Measurements from ENCODE around the gene STAT3.
"Not testable (repeated sequence)": the region's sequence is repeated elsewhere in the genome, so short reads cannot be mapped to it uniquely, and the experiment has no call there.

Gene STAT3

DNA sequence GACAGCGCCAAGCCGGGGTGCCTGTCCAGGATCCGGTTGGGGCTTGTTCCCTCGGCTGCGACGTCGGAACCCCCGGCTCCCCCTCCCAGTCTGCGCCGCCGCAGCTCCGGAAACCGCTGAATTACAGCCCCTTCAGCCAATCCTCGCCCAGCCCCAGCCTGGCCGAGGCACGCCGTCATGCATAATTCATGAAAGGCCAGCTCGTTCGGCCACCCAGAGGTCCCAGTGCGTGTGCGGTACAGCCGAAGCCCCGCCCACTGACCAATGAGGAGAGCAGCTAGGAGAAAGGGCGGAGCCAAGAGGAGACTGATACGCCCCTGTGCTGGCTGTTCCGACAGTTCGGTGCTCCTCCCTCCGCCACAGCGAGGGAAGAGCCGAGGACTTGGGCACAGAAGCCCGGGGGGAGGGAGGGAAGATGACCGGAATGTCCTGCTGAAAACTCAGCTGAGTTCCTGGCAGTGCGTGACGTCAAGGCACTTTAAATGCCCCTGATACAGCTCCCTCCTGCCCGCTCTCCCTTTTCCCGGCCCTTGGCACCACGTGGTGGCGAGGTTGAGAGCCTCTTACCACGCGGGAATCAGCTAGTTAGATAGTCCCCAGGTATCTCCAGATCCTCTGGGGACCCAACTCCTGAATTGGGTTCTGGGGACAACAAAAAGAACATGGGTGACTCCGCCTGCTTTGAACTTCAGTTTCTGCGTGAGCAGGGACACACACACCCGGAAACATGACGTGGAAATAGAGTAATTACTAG is at the start of gene STAT3:
Gene STAT3 (minus strand): TSS at position 62 of the 754 bp plus-strand sequence. CDS start 39,926 bp downstream, outside the sequence.
- DNase-seq: peak; percentile 98

DNA sequence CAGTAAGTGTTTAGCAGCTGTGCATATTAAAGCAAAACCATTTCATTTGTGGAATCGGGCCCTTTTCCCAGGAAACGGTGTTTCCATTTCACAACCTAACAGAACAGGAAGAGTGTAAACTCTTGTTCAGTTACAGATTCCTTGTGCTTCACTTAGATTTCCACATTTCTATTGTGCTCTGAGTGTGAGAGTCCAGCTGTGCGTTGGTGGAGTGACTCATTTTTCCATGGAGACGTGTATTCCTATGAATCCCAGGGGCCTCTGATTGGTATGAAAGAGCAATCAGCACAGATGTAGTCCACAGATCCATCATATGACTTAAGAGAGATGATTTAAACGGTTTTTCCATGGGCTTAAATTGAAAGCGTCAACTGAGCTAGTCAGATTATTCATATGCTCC is 48.1 kb upstream of the STAT3 start:
- DNase-seq: no peak

GRCh38 chr17:42431758-42432161 is 43.5 kb upstream of the STAT3 start:
- DNase-seq: no peak

GRCh38 chr17:42429726-42430447 is 41.6 kb upstream of the STAT3 start:
- DNase-seq: no peak

GRCh38 chr17:42428141-42428944 is 40.1 kb upstream of the STAT3 start:
- DNase-seq: no peak

- no peak for DNase-seq
Observed at GRCh38 chr17:42424991-42425610, 36.9 kb upstream of the STAT3 start.

DNA sequence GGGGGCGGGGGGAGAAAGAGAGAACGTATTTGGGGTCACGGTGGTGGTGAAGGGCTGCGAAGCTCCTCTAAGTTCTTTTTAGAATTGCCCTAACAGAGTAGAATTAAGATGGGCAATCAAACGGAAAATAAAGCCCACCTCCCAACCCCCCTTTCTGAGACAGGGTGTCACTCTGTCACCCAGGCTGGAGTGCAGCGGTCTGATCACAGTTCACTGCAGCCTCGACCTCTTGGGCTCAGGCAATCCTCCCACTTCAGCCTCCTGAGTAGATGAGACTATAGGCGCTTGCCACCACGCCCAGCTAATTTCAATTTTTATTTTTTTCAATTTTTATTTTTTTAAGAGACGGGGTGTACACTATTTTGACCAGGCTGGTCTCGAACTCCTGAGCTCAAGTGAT is 35.5 kb upstream of the STAT3 start:
- no peak for DNase-seq

DNA sequence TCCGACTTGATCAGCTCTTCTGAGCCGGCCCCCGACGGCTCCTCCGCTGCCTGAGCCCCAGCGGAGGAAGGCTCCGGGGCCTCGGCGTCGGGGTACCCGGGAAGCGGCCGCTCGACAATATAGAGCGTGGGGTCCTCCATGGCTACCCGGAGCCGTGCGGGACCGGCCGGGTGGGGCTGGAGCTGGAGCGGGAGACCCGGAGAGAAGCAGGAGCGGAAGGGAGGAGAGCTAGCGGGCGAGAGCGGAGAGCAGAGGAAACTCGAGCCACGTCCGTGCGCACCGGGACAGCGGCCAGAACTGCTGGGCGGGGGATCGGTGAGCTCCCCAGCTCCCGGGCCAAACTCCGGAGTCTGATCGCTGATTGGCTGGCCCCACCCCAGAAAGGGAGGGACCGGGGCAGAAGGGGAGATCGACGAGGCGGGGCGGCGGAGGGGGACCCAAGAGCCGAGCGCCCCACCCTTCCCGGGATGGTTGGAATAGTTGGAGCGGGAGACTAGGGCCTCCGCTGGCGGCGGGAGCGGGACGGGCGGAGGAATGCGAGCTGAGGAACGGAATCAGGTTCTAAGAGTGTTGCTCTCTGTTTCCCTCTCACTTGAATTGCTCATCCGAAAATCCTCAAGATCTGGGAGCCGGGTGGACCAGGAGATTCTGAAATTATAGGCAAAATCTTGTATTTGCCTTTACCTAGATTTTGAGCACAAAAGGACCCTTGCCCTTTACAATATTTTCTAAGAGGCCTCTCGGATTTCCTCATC is 34.9 kb upstream of the STAT3 start, which contains the start of gene CAVIN1:
Gene CAVIN1 (minus strand): TSS at position 299 of the 755 bp plus-strand sequence. CDS start 159 bp downstream, at position 140.
- DNase-seq: peak; percentile 83

- DNase-seq: no peak
Observed at GRCh38 chr17:42422412-42422957, 34.2 kb upstream of the STAT3 start.

DNA sequence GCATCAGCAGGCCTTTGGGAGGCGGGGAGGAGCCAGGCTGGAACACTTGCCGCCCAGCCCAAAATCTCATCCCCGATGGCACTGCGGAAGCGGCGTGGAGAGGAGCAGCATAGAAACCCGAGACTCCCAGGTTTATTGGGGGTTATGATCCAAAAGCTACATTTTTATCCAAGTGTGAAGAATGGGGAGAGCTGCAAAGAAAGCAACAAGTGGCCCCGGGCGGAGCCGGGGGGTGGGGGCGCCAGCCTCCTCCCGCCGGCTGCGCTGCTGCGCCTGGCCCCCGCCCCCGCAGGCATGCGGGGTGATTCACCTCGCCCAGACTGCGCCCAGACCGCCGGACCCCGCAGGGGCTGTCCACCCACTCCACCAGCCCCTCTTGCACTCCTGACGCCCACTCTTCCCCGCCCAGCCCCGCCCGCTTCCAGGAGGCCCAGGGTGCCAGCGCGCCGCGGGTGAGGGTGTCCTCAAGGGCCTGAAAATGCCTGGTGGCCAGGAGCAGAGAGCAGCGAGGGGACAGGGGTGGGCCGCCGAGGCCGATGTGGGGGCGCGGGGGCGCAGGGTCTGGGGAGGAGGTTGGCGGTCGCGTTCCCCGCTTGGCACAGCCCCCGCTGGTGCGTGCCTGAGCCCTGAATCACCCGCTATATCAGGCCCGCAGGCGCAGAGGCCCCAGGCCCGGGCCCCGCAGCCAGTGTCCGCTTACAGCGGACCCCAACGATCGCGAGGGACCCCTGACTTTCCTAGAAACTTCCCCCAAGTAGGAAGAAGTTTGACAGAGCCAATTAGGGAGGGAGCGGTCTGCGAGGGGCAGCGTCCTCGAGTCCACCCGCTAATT is 33.5 kb upstream of the STAT3 start:
- no peak for DNase-seq

DNA sequence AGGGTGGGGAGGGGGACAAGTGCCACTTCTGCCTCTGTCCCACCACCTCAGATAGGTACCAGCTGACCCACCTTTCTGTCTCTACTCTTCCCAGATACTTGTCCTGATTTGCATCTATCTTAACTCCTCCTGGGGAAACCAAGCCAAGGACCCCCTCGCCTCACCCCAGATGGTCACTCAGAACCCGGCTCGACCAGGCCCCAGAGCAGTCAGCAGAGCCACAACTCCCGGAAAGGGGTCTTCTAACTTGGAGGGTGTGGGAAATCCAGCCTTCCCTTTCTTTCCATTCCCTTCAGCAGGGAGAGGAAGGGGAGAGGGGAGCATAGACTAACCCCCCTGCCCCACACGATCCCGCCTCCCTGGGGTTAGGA is 32.9 kb upstream of the STAT3 start:
- DNase-seq: no peak

DNA sequence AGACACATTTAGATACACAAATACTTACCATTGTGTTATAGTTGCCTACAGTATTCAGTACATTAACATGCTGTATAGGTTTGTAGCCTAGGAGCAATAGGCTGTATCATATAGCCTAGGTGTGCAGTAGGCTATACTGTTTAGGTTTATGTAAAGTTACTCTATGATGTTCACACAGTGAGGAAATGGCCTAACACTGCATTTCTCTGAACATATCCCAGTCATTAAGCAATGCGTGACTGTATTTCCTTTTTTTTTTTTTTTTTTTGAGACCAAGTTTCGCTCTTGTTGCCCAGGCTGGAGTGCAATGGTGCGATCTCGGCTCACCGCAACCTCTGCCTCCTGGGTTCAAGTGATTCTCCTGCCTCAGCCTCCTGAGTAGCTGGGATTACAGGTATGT is 29.7 kb upstream of the STAT3 start:
- not testable (repeated sequence) for DNase-seq

- no peak for DNase-seq
Observed at GRCh38 chr17:42414704-42415409, 26.6 kb upstream of the STAT3 start.

DNA sequence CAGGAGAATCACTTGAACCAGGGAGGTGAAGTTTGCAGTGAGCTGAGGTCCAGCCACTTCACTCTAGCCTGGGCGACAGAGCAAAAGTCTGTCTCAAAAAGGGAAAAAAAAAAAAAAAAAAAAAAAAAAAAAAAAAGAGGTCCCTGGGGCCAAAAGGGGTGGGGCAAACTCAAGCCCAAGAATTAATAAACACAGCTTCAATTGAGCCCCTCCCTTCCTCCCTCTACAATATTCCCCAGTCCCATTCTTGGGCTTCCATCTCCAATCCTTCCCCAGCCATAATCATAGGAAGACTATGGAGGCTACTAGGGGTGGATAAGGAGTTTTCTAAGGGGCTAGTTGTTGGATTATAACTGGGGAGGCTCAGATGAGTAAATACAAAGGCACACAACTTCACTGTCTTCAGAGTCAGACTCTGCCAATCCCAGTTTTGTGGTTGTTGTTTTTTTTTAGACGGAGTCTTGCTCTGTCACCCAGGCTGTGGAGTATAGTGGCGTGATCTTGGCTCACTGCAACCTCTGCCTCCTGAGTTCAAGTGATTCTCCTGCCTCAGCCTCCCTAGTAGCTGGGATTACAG is 25.3 kb upstream of the STAT3 start:
- DNase-seq: no peak

DNA sequence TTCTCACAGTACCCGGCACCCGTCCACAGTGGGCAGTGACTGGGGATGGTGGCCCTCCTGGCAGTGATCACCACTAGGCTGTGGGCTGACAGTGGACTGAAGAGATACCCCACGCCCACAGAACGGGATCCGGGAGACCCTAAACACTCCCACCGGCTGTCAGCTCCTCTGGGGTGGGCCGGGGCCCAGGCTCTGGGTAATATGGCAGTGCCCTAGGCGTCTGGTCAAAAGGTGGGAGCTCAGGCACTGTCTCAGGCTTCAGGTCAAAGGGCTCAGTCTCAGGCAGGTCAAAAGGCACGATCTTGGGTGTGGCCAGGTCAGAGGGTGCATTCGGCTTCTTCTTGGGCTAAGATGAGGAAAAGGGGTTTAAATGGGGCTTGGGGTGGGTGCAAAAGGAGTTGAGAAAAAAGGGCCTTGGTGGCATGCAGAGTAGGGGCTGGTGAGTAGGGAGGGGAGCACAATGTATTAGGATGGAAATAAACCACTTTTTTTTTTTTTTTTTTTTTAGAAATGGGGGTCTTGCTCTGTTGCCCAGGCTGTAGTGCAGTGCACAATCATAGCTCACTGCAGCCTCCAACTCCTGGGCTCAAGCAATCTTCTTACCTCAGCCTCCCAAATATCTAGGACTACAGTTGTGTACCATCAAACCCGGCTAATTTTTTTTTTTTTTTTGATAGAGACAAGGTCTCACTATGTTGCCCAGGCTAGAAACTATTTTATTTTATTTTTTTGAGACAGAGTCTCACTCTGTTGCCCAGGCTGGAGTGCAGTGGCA is 23.9 kb upstream of the STAT3 start:
- DNase-seq: no peak

GRCh38 chr17:42411361-42411760 is 23.1 kb upstream of the STAT3 start:
- DNase-seq: no peak

DNA sequence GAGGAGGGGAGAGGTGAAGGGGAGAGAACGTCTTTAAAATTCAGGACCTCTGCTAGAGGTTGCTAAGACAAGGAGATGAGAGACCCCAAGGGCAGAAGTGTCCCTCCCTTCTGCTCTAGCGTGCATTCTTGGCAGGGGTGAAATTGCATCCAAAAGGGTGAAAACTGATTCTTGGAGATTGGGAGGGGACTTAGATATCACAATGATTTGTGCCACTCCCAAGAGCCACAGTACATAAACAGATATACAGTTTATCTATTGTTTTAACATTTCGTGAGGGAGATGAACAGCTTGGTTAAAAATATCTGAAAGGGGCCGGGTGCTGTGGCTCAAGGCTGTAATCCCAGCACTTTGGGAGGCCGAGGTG is 22.1 kb upstream of the STAT3 start:
- DNase-seq: no peak

DNA sequence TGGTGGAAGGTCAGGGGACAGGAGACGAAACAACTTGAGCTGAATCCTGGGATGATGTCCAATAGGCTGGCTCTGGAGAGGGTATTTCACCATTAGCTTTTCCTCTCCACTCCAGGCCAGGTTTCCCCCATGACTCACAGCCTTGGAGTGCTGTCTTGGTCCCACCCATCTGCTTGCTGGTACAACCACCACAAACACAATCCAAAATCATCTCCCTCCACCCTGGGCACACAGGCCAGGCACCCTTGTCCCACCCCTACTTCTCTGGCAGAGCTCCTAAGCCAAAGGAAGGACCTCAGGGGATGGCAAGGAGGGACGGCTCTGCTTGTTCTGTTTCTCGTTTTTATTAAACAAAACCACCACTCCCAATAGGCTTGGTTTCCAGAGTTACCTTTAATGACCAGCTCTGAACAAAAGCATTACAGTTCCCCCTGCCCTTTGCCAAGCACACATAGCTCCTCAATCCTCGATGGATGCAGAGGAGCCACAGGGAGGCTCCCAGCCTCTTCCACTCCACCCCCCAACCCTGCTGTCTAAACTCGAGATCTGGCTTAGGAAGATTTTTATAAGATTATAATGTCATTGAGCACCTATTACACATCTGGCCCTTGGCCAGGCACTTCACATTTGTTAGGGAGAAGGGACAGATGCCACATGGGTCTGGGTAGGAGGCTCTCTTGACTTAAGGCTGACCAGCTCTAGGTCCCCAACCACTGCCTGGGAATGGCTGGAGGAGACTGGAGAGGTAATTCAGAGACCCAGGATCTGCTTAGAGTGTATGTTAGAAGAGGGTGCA is 21.5 kb upstream of the STAT3 start:
- peak; percentile 36 for DNase-seq
